Measurements from ENCODE around the gene FAM90A1. TPM values are rescaled to one million over a fixed set of nuclear protein-coding genes. Genes with fewer than 3 reads are reported as not detected.
"Not testable (repeated sequence)": the region's sequence is repeated elsewhere in the genome, so short reads cannot be mapped to it uniquely, and the experiment has no call there.

Gene FAM90A1
- total RNA-seq, 2 donors from 2014 or later, result 0.19 to 0.23 TPM

- DNase-seq (ENCODE audit: low spot score); intact Hi-C loops (cut with DNase I): not testable (repeated sequence)
Observed at GRCh38 chr12:8188088-8188487, 39.3 kb downstream of the FAM90A1 start.

- DNase-seq (ENCODE audit: low spot score); intact Hi-C loops (cut with DNase I): not testable (repeated sequence)
Observed at GRCh38 chr12:8184206-8184605, 43.2 kb downstream of the FAM90A1 start.

- intact Hi-C loops (cut with DNase I); DNase-seq (ENCODE audit: low spot score): not testable (repeated sequence)
Observed at GRCh38 chr12:8183346-8183745, 44.1 kb downstream of the FAM90A1 start.

GRCh38 chr12:8182923-8183322, 44.5 kb downstream of the FAM90A1 start:
- intact Hi-C loops (cut with DNase I); DNase-seq (ENCODE audit: low spot score): not testable (repeated sequence)

GRCh38 chr12:8181271-8181670, 46.1 kb downstream of the FAM90A1 start:
- DNase-seq (ENCODE audit: low spot score); intact Hi-C loops (cut with DNase I): not testable (repeated sequence)

GRCh38 chr12:8179989-8180585, 47.3 kb downstream of the FAM90A1 start:
- DNase-seq (ENCODE audit: low spot score), result peak; percentile 93
- intact Hi-C loops (cut with DNase I), result not testable (repeated sequence)

- intact Hi-C loops (cut with DNase I); DNase-seq (ENCODE audit: low spot score): not testable (repeated sequence)
Observed at GRCh38 chr12:8172911-8173310, 54.5 kb downstream of the FAM90A1 start.

Other genes with a start within 250 kb of the FAM90A1 start
- gene FOXJ2, start 194.9 kb downstream of the FAM90A1 start, total RNA-seq, result 10 to 100 TPM; 20.4 to 23.8 TPM
- gene C3AR1, start 161.3 kb downstream of the FAM90A1 start, total RNA-seq, result 10 to 100 TPM; 17.1 to 26.6 TPM
- 10 to 100 TPM; 20.6 to 21.0 TPM for gene NECAP1, start 145.3 kb downstream of the FAM90A1 start, total RNA-seq
- 1 to 10 TPM; 1.9 to 2.8 TPM for gene CLEC4A, start 104.0 kb downstream of the FAM90A1 start, total RNA-seq
- gene ZNF705A, start 70.6 kb downstream of the FAM90A1 start, total RNA-seq, result not detected
- gene CLEC6A, start 228.3 kb upstream of the FAM90A1 start, total RNA-seq, result not detected

Data from posterior vena cava (tissue), 2 donors.